IPS-18a (cell line): ENCODE data around the gene RAB33A.

Experiments
- H3K27ac ChIP-seq: one replicate; pipeline ENCODE4 v1.5.1; 2013; ENCODE audit warnings: low read length
- H3K27me3 ChIP-seq: one replicate; pipeline ENCODE4 v1.6.1; 2013; ENCODE audit warnings: mild to moderate bottlenecking, low read length; ENCODE audit not compliant: control insufficient read depth, insufficient read depth
- H3K36me3 ChIP-seq: one replicate; pipeline ENCODE4 v1.6.1; 2013; ENCODE audit warnings: low read depth, low read length; ENCODE audit not compliant: control insufficient read depth
- H3K4me1 ChIP-seq: one replicate; pipeline ENCODE4 v1.6.1; 2013; ENCODE audit warnings: low read depth, low read length; ENCODE audit not compliant: control insufficient read depth
- H3K4me3 ChIP-seq: one replicate; pipeline ENCODE4 v1.5.1; 2013; ENCODE audit warnings: low read length
- H3K9ac ChIP-seq: one replicate; pipeline ENCODE4 v1.6.1; 2013; ENCODE audit warnings: mild to moderate bottlenecking, low read length, moderate library complexity
- H3K9me3 ChIP-seq: one replicate; pipeline ENCODE4 v1.6.1; 2013; ENCODE audit warnings: low read depth, low read length; ENCODE audit not compliant: control insufficient read depth

RAB33A gene

DNA sequence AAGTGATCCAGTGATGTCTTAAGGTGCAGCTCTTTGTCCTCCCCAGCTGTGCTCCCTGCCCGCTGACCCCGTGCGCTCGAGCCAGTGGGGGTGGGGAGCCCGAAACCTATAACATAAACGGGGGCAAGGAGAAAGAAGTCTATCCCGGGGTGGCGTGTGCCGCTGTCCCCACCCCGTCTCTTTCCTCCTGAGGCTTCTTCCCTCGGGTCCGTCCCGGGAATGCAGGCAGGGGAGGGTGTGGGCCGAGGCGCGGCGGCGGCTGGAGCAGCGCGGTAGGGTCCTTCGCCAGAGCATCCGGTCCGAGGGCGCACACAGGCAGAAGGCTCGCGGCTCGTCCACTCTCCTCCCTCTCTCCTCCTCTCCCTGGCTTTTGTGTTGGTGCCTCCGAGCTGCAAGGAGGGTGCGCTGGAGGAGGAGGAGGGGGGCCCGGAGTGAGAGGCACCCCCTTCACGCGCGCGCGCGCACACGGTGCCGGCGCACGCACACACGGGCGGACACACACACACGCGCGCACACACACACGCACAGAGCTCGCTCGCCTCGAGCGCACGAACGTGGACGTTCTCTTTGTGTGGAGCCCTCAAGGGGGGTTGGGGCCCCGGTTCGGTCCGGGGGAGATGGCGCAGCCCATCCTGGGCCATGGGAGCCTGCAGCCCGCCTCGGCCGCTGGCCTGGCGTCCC is at the start of gene RAB33A:
Gene RAB33A, plus strand, starts transcription at position 517 of the 681 bp plus-strand sequence. Its CDS starts 101 bp downstream, at position 618.
- H3K4me1 ChIP-seq: peaks cover 3% of the 10 kb centered on the region
- H3K9ac ChIP-seq: peak within 1 kb of the TSS; percentile 48
- H3K27me3 ChIP-seq: no peaks in the 10 kb centered on the region
- H3K27ac ChIP-seq: no peak within 1 kb of the TSS
- no peaks in the 10 kb centered on the region for H3K36me3 ChIP-seq
- peak within 1 kb of the TSS; percentile 60 for H3K4me3 ChIP-seq
- H3K9me3 ChIP-seq: peaks cover 12% of the 10 kb centered on the region

DNA sequence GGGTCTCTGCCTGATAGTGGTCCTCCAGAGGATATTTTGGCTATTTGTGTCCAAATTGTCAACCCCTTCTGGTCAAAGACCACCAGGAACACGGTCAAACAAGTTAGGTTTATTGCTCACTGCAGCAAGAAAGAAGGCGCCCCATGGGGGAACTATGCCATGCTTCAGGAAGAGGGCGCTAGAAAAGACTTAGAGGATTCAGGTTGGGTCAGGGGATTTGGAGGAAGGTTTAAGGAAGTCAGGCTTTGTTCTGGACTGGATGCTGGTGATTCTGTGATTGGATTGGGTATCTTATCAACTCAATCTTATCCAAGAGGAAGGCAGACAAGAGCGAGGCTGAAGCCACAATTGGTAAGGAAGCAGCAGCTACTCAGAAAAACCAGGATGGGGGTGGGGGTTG is 47.2 kb upstream of the RAB33A start:
- H3K36me3 ChIP-seq: peaks cover 9% of the 10 kb centered on the region
- no peaks in the 10 kb centered on the region for H3K4me1 ChIP-seq
- H3K27me3 ChIP-seq: peaks cover 7% of the 10 kb centered on the region
- no peak overlapping the region for H3K4me3 ChIP-seq
- H3K27ac ChIP-seq: no peak overlapping the region
- H3K9me3 ChIP-seq: peaks cover 5% of the 10 kb centered on the region
- no peak overlapping the region for H3K9ac ChIP-seq

DNA sequence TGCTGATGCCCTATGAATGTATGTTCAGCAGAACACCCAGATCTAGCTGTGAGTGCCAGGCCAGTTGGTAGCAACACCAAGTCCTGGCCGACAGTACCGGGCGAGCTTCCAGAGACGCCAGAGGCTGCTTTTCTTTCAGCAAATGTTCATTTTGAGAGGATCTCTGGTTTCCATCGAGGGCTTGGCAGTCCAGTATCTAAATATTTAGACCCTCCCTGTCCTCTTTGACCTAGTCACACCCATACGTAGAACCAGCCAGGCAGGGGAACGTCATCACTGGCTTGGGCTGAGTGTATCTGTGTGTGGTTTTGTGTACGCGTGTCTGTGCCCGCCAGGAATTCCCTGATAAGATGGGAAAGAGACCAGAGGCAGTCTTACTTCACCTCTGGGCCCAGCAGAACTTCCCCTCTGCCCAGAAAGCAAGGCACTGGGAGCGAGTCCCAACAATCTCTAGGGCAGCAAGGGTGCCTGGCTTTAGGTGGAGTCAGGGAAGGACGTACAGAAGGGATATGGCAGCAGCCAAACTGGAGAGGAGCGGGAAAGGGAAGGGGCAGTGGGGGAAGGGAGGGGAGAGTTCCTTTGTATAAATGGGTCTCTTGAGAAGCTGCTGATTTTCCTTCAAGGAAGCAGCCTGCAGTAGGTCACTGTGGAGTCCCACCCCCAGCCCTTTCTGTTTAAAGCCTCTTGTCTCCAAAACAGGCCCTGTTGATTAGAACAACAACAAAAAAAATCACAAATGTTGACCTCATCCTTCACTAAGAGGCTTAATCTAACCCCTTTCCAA is 46.5 kb upstream of the RAB33A start:
- no peak overlapping the region for H3K27ac ChIP-seq
- peaks cover under 1% of the 10 kb centered on the region for H3K27me3 ChIP-seq
- no peaks in the 10 kb centered on the region for H3K4me1 ChIP-seq
- H3K36me3 ChIP-seq: peaks cover 15% of the 10 kb centered on the region
- peaks cover 5% of the 10 kb centered on the region for H3K9me3 ChIP-seq
- H3K9ac ChIP-seq: no peak overlapping the region
- no peak overlapping the region for H3K4me3 ChIP-seq

DNA sequence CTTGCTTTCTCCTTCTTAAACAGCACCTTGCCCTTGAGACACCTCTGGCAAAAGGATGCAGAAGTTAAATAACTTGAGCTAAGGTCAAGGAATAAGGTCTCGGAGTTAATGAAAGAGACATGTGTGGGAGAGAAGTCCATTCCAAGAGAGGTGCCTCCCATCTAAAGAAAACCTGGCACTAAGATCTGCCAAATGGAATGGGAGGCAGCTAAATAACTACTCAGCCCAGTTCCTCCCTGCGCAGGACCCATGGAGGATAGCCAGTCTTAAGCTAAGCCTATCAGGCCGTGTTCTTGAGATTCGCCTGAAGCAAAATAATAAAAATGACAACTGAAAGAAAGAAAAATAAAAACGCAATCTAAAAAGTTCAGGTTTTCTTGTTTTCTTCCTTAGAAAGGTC is 40.8 kb upstream of the RAB33A start:
- peaks cover 11% of the 10 kb centered on the region for H3K9me3 ChIP-seq
- H3K36me3 ChIP-seq: peaks cover 29% of the 10 kb centered on the region
- H3K27me3 ChIP-seq: no peaks in the 10 kb centered on the region
- H3K4me3 ChIP-seq: no peak overlapping the region
- H3K4me1 ChIP-seq: no peaks in the 10 kb centered on the region
- no peak overlapping the region for H3K9ac ChIP-seq
- no peak overlapping the region for H3K27ac ChIP-seq

GRCh38 chrX:130136496-130136895 is 35.3 kb upstream of the RAB33A start:
- Histone ChIP-seq H3K4me1 (no peaks in the 10 kb centered on the region), H3K4me3 (no peak overlapping the region), H3K27me3 (no peaks in the 10 kb centered on the region), H3K36me3 (peaks cover 19% of the 10 kb centered on the region), H3K27ac (no peak overlapping the region), H3K9ac (no peak overlapping the region), H3K9me3 (peaks cover 4% of the 10 kb centered on the region)

- Histone ChIP-seq H3K4me3 (no peak overlapping the region), H3K36me3 (peaks cover 19% of the 10 kb centered on the region), H3K9me3 (peaks cover 4% of the 10 kb centered on the region), H3K4me1 (no peaks in the 10 kb centered on the region), H3K27ac (no peak overlapping the region), H3K9ac (no peak overlapping the region), H3K27me3 (no peaks in the 10 kb centered on the region)
Observed at GRCh38 chrX:130136961-130137360, 34.8 kb upstream of the RAB33A start.

- no peak overlapping the region for H3K27ac ChIP-seq
- no peak overlapping the region for H3K9ac ChIP-seq
- no peak overlapping the region for H3K4me3 ChIP-seq
- no peaks in the 10 kb centered on the region for H3K4me1 ChIP-seq
- H3K9me3 ChIP-seq: peaks cover 4% of the 10 kb centered on the region
- H3K27me3 ChIP-seq: no peaks in the 10 kb centered on the region
- H3K36me3 ChIP-seq: peaks cover 19% of the 10 kb centered on the region
Observed at GRCh38 chrX:130139474-130140201, 32.1 kb upstream of the RAB33A start.

GRCh38 chrX:130144509-130144908 is 27.3 kb upstream of the RAB33A start:
- Histone ChIP-seq H3K9me3 (no peaks in the 10 kb centered on the region), H3K4me3 (no peak overlapping the region), H3K4me1 (no peaks in the 10 kb centered on the region), H3K36me3 (peaks cover 17% of the 10 kb centered on the region), H3K27me3 (no peaks in the 10 kb centered on the region), H3K9ac (no peak overlapping the region), H3K27ac (no peak overlapping the region)

DNA sequence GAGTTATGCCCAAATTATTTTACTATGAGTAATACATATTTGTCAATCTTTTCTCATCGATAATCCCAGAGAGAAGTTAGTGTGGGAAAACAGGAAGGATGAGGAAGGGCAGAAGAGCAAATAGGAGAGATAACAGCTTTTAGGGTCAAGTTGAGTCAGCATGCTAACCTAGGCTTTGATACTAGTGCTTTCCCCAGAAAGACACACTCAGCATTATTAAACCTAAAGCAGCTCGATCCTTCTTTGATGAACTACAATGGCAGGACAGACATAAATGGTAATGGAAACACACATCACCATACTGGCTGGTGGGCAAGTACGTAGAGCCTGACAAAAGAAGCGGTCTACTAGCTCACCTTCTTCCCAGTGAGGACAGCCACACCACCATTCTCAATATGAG is 26.6 kb upstream of the RAB33A start:
- Histone ChIP-seq H3K27me3 (no peaks in the 10 kb centered on the region), H3K27ac (no peak overlapping the region), H3K36me3 (peaks cover 17% of the 10 kb centered on the region), H3K9me3 (no peaks in the 10 kb centered on the region), H3K4me1 (no peaks in the 10 kb centered on the region), H3K9ac (no peak overlapping the region), H3K4me3 (no peak overlapping the region)

DNA sequence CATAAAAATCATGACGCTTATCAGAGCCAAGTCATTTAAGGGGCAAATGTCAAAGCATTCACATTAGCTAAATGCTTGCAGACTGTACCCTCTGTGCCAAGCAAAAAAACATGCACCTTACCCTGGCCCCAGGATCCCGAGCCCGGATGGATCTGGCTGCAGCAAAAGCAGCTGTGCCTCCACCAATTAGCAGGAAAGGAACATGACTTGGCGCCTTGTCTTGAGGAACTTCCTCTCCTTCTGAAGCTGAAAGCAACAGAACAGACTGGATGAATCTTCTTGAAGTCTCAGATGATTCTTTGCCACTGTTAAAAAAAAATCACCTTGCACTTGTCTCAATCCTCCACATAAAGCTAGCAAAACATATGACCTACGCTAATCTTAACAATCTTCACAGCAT is 24.1 kb upstream of the RAB33A start:
- H3K36me3 ChIP-seq: peaks cover 17% of the 10 kb centered on the region
- no peak overlapping the region for H3K27ac ChIP-seq
- H3K4me3 ChIP-seq: no peak overlapping the region
- H3K4me1 ChIP-seq: no peaks in the 10 kb centered on the region
- no peaks in the 10 kb centered on the region for H3K9me3 ChIP-seq
- no peak overlapping the region for H3K9ac ChIP-seq
- no peaks in the 10 kb centered on the region for H3K27me3 ChIP-seq

- no peaks in the 10 kb centered on the region for H3K4me1 ChIP-seq
- no peak overlapping the region for H3K27ac ChIP-seq
- H3K4me3 ChIP-seq: no peak overlapping the region
- H3K27me3 ChIP-seq: no peaks in the 10 kb centered on the region
- H3K9me3 ChIP-seq: peaks cover 15% of the 10 kb centered on the region
- H3K9ac ChIP-seq: no peak overlapping the region
- H3K36me3 ChIP-seq: peaks cover 3% of the 10 kb centered on the region
Observed at GRCh38 chrX:130155564-130155963, 16.2 kb upstream of the RAB33A start.
